Ishikawa (cell line): ENCODE results near the gene GRK3.

Experiments used
- EGR1 ChIP-seq: IDR thresholded peaks from 2 replicates; pipeline ENCODE4 v1.6.1; 2012
- EP300 ChIP-seq: IDR thresholded peaks from 2 replicates; pipeline ENCODE4 v1.6.1; 2012; ENCODE audit warnings: borderline replicate concordance
- FOXM1 ChIP-seq: IDR thresholded peaks from 2 replicates; pipeline ENCODE4 v1.6.1; 2012; ENCODE audit warnings: low read depth, borderline replicate concordance
- NFIC ChIP-seq: IDR thresholded peaks from 2 replicates; pipeline ENCODE4 v1.6.1; 2012
- TAF1 ChIP-seq: IDR thresholded peaks from 2 replicates; pipeline ENCODE4 v1.6.1; 2012; ENCODE audit warnings: low read depth, mild to moderate bottlenecking
- TCF12 ChIP-seq: IDR thresholded peaks from 2 replicates; pipeline ENCODE4 v1.6.1; 2012; ENCODE audit warnings: low read depth
- TF ChIP-seq, protein P1 (sequence below): IDR thresholded peaks from 2 replicates; pipeline ENCODE4 v1.6.1; 2012
- TF ChIP-seq, protein P2 (sequence below): IDR thresholded peaks from 2 replicates; pipeline ENCODE4 v1.6.1; 2012; ENCODE audit warnings: low read depth, mild to moderate bottlenecking

DNA sequence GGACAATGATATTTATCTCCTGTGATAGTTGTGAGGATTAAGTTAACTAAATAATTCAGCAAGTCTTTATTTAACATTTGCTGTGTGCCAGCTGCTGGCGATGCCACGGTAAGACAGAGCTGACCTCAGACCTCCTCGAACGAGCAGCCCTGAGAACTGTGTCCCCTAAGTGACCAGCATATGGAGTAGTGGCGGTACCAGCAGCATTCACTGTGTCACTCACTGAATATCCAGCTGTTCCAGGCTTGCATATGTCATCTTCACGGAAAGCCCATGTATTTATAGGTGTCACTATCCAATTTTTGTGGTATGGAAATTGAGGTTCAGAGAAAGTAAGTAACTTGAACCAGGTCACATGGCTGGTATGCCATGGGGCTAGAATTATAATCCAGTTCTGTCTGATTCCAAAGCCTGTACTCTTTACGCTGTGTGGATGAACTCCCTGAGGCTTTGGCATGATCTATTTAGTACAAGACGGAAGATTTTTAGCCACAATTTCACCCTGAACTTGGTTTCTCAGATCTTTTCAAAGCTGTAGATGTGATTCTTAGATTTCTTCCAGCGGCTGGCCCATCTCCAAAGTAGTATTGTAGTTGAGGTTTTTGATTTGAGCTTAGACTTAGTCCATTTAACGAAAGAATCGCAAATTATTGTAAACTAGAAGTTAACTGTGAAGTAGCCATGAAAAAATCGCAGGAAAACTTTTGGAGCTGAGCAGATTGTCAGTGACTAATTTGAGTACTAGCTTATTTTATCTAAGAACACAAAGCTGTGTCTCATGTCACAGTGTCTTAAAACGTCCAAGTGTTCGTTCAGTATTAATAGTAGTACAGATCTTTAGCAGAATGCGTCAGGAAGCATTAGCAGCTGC, 128.2 kb downstream of the GRK3 start:
- TF ChIP-seq EP300 (no peak), NFIC (no peak), TCF12 (no peak), EGR1 (no peak), TAF1 (no peak), FOXM1 (no peak)
- TF ChIP-seq, protein P1, sequence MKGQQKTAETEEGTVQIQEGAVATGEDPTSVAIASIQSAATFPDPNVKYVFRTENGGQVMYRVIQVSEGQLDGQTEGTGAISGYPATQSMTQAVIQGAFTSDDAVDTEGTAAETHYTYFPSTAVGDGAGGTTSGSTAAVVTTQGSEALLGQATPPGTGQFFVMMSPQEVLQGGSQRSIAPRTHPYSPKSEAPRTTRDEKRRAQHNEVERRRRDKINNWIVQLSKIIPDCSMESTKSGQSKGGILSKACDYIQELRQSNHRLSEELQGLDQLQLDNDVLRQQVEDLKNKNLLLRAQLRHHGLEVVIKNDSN, result no peak
- TF ChIP-seq, protein P2, sequence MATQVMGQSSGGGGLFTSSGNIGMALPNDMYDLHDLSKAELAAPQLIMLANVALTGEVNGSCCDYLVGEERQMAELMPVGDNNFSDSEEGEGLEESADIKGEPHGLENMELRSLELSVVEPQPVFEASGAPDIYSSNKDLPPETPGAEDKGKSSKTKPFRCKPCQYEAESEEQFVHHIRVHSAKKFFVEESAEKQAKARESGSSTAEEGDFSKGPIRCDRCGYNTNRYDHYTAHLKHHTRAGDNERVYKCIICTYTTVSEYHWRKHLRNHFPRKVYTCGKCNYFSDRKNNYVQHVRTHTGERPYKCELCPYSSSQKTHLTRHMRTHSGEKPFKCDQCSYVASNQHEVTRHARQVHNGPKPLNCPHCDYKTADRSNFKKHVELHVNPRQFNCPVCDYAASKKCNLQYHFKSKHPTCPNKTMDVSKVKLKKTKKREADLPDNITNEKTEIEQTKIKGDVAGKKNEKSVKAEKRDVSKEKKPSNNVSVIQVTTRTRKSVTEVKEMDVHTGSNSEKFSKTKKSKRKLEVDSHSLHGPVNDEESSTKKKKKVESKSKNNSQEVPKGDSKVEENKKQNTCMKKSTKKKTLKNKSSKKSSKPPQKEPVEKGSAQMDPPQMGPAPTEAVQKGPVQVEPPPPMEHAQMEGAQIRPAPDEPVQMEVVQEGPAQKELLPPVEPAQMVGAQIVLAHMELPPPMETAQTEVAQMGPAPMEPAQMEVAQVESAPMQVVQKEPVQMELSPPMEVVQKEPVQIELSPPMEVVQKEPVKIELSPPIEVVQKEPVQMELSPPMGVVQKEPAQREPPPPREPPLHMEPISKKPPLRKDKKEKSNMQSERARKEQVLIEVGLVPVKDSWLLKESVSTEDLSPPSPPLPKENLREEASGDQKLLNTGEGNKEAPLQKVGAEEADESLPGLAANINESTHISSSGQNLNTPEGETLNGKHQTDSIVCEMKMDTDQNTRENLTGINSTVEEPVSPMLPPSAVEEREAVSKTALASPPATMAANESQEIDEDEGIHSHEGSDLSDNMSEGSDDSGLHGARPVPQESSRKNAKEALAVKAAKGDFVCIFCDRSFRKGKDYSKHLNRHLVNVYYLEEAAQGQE, result no peak
